Mucosa of descending colon (tissue), 3 donors: Measurements from ENCODE around the gene KIAA1210. TPM values are rescaled to one million over a fixed set of nuclear protein-coding genes. Genes with fewer than 3 reads are reported as not detected.
A peak's percentile ranks its signal among the peaks of the same experiment; 100 is the strongest.

Experiments used
- ATAC-seq: fragments of 200-7000 bp; cut with Tn5 transposase; one replicate; pipeline ENCODE4 v1.9.1; 2020; ENCODE audit warnings: mild to moderate bottlenecking, moderate library complexity
- DNase-seq, 3 donors: peaks; one replicate each; pipeline ENCODE4 v3.0.0-alpha.2; 2020
- H3K36me3 ChIP-seq: fragments of 200-600 bp; one replicate; pipeline ENCODE4 v1.8.0; 2021; ENCODE audit warnings: low read depth, mild to moderate bottlenecking
- H3K4me1 ChIP-seq: fragments of 200-600 bp; one replicate; pipeline ENCODE4 v1.8.0; 2021; ENCODE audit warnings: low read depth, mild to moderate bottlenecking
- H3K4me3 ChIP-seq: fragments of 200-600 bp; one replicate; pipeline ENCODE4 v1.8.0; 2021; ENCODE audit warnings: mild to moderate bottlenecking
- H3K9me3 ChIP-seq: fragments of 200-600 bp; one replicate; pipeline ENCODE4 v1.8.0; 2021; ENCODE audit warnings: mild to moderate bottlenecking
- CTCF ChIP-seq: fragments of 200-600 bp; IDR thresholded peaks from one replicate; pipeline ENCODE4 v1.8.0; 2022; ENCODE audit warnings: antibody characterized with exemption, mild to moderate bottlenecking
- intact Hi-C, 2 donors: fragments of 100-400 bp; cut with DNase I in 1 of 2; cut with micrococcal nuclease in 1 of 2; formaldehyde crosslinking; loops; one replicate each; pipeline versions ENCODE4 v1.11.0 to v1.11.1; 2022; cut with DNase I, micrococcal nuclease
- total RNA-seq, 3 donors: library from RNA; stranded (reverse); fragmentation: NEBNext Ultra II Directional in 2 of 3; extraction: Animal tissue kit (Norgen Biotek cat#: 25700) in 2 of 3; gene quantifications; one replicate each; pipeline versions ENCODE4 v1.2.1 to v1.2.4, GENCODE V29; 2021 to 2023
- donor health status: DM: no; HTN: no; CAD: no; lungs with moderate emphysema.
- donor health status: DM: no; HTN: no; CAD: no.
- donor health status: DM: no; HTN: yes; CAD: no.

Gene KIAA1210
- total RNA-seq, 3 donors from 2014 or later: not detected

GRCh38 chrX:119134466-119134865 lies 6.9 kb upstream of the KIAA1210 start:
- no peak overlapping the region for H3K4me3 ChIP-seq
- no peaks in the 10 kb centered on the region for H3K36me3 ChIP-seq
- TF ChIP-seq CTCF: no peak
- H3K9me3 ChIP-seq: no peaks in the 10 kb centered on the region
- intact Hi-C loops: no loop called here
- DNase-seq (no peak), ATAC-seq (no peak)
- H3K4me1 ChIP-seq: no peaks in the 10 kb centered on the region

GRCh38 chrX:119132961-119133360 lies 5.3 kb upstream of the KIAA1210 start:
- no peaks in the 10 kb centered on the region for H3K4me1 ChIP-seq
- no peak for TF ChIP-seq CTCF
- DNase-seq (no peak), ATAC-seq (no peak)
- no peaks in the 10 kb centered on the region for H3K9me3 ChIP-seq
- intact Hi-C loops: no loop called here
- H3K4me3 ChIP-seq: no peak overlapping the region
- H3K36me3 ChIP-seq: no peaks in the 10 kb centered on the region

GRCh38 chrX:119132316-119132715 lies 4.7 kb upstream of the KIAA1210 start:
- no peak for TF ChIP-seq CTCF
- no peak for DNase-seq

GRCh38 chrX:119130911-119131310 lies 3.3 kb upstream of the KIAA1210 start:
- no peak for ATAC-seq

More at GRCh38 chrX:119132316-119132715, 4.7 kb upstream of the KIAA1210 start:
- H3K4me1 ChIP-seq: no peaks in the 10 kb centered on the region
- H3K36me3 ChIP-seq: no peaks in the 10 kb centered on the region
- no peaks in the 10 kb centered on the region for H3K9me3 ChIP-seq
- H3K4me3 ChIP-seq: no peak overlapping the region
- intact Hi-C loops: no loop called here
- no peak for ATAC-seq

GRCh38 chrX:119121341-119121740 lies 6.3 kb downstream of the KIAA1210 start:
- Histone ChIP-seq H3K36me3 (no peaks in the 10 kb centered on the region), H3K4me1 (no peaks in the 10 kb centered on the region), H3K4me3 (no peak overlapping the region), H3K9me3 (no peaks in the 10 kb centered on the region)
- DNase-seq (no peak), ATAC-seq (no peak)
- no peak for TF ChIP-seq CTCF
- intact Hi-C loops: no loop called here

More at GRCh38 chrX:119130911-119131310, 3.3 kb upstream of the KIAA1210 start:
- TF ChIP-seq CTCF: no peak
- Histone ChIP-seq H3K36me3 (no peaks in the 10 kb centered on the region), H3K4me3 (no peak overlapping the region), H3K4me1 (no peaks in the 10 kb centered on the region), H3K9me3 (no peaks in the 10 kb centered on the region)
- intact Hi-C loops: no loop called here
- DNase-seq: no peak

GRCh38 chrX:119118780-119119395 lies 8.7 kb downstream of the KIAA1210 start:
- TF ChIP-seq CTCF: peak; percentile 47
- peak; percentile 54 for ATAC-seq
- no peaks in the 10 kb centered on the region for H3K4me1 ChIP-seq
- no peaks in the 10 kb centered on the region for H3K9me3 ChIP-seq
- intact Hi-C loops: no loop called here
- no peaks in the 10 kb centered on the region for H3K36me3 ChIP-seq
- no peak overlapping the region for H3K4me3 ChIP-seq
- DNase-seq: peak in 2 of 3 donors; percentile 43 to 55
